ENCODE results near the gene ADAMTS14. TPM values are rescaled to one million over a fixed set of nuclear protein-coding genes. Genes with fewer than 3 reads are reported as not detected.

The ADAMTS14 gene
- total and polyA plus RNA-seq, 7 donors, result 0.03 to 0.18 (median 0.06) TPM; not detected in 3

DNA sequence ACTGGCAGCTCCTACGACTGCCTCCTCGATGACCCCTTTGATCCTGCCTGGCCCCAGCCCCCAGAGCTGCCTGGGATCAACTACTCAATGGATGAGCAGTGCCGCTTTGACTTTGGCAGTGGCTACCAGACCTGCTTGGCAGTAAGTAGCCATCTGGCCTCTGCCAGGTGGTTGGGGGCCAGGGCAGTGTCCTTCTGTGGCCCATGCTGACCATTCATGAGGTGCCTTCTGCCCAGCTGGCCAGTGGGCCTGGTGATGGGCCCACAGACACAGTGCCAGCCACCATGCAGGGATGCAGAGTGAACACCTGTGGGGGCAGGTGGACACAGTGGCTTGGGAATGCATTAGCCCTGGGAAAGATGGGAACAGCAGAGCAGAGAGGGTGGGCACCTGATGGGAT, 62.9 kb downstream of the ADAMTS14 start:
- no peak overlapping the region for H3K4me3 ChIP-seq
- WGBS, 3 donors, result 31 to 69% (median 50%) methylated on average over 3 of the region's 3 CpGs
- intact Hi-C loops (cut with DNase I), result no loop called here
- no peak for TF ChIP-seq CTCF (IDR thresholded peaks at IDR 0.05)
- no peaks in the 10 kb centered on the region for H3K9me3 ChIP-seq
- H3K4me1 ChIP-seq, result no peaks in the 10 kb centered on the region
- ATAC-seq (no peak), DNase-seq (no peak)
- H3K36me3 ChIP-seq (ENCODE audit: insufficient read depth in 1 of 2, low read depth in 1 of 2), result no peaks in the 10 kb centered on the region
- no peaks in the 10 kb centered on the region for H3K27me3 ChIP-seq (ENCODE audit: insufficient read depth in 3 of 3, low read length in 2 of 3)
- no peak overlapping the region for H3K27ac ChIP-seq

GRCh38 chr10:70736525-70736924, 64.2 kb downstream of the ADAMTS14 start:
- TF ChIP-seq CTCF (IDR thresholded peaks at IDR 0.05), result no peak
- no peak overlapping the region for H3K27ac ChIP-seq
- H3K9me3 ChIP-seq, result no peaks in the 10 kb centered on the region
- DNase-seq (no peak), ATAC-seq (no peak)
- intact Hi-C loops (cut with DNase I), result no loop called here
- H3K36me3 ChIP-seq (ENCODE audit: insufficient read depth in 1 of 2, low read depth in 1 of 2), result no peaks in the 10 kb centered on the region
- H3K4me1 ChIP-seq, result no peaks in the 10 kb centered on the region
- 95 to 98% (median 96%) methylated on average over 3 of the region's 3 CpGs for WGBS, 3 donors
- no peaks in the 10 kb centered on the region for H3K27me3 ChIP-seq (ENCODE audit: insufficient read depth in 3 of 3, low read length in 2 of 3)
- no peak overlapping the region for H3K4me3 ChIP-seq

DNA sequence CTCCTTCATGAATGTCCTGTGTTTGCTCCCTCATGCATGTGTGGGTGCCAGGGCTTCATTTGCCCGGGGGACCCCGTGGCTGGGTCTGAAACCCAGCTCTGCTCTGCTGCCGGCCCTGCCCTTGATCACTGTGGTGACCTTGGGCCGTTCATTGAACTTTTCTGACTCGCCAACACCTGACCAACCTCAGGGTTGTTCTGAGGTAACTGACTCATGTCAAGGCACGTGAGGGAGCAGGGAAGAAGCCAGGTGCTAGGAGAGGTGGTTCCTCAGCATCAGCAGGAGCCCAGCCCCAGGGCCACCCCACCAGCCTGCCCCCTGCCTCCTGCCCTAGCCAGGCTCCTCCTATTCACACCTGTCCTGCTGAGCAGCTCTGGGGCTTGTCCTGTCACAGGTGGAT, 64.9 kb downstream of the ADAMTS14 start:
- intact Hi-C loops (cut with DNase I), result no loop called here
- Histone ChIP-seq H3K4me1 (no peaks in the 10 kb centered on the region), H3K36me3 (ENCODE audit: insufficient read depth in 1 of 2, low read depth in 1 of 2) (no peaks in the 10 kb centered on the region), H3K9me3 (no peaks in the 10 kb centered on the region), H3K27ac (no peak overlapping the region), H3K4me3 (no peak overlapping the region), H3K27me3 (ENCODE audit: insufficient read depth in 3 of 3, low read length in 2 of 3) (no peaks in the 10 kb centered on the region)
- 88 to 94% (median 89%) methylated on average over 6 of the region's 6 CpGs for whole genome bisulfite sequencing, 3 donors
- TF ChIP-seq CTCF (IDR thresholded peaks at IDR 0.05), result no peak
- DNase-seq, result no peak
- ATAC-seq, result no peak

GRCh38 chr10:70738006-70738760, 65.9 kb downstream of the ADAMTS14 start:
- Histone ChIP-seq H3K27me3 (ENCODE audit: insufficient read depth in 3 of 3, low read length in 2 of 3) (no peaks in the 10 kb centered on the region), H3K9me3 (no peaks in the 10 kb centered on the region), H3K27ac (no peak overlapping the region), H3K36me3 (ENCODE audit: insufficient read depth in 1 of 2, low read depth in 1 of 2) (no peaks in the 10 kb centered on the region), H3K4me3 (no peak overlapping the region), H3K4me1 (no peaks in the 10 kb centered on the region)
- TF ChIP-seq CTCF (IDR thresholded peaks at IDR 0.05), result no peak
- WGBS, 3 donors, result 89 to 91% (median 90%) methylated on average over 3 of the region's 3 CpGs
- DNase-seq (no peak), ATAC-seq (no peak)
- intact Hi-C loops (cut with DNase I), result no loop called here

GRCh38 chr10:70738761-70739121, 66.4 kb downstream of the ADAMTS14 start:
- DNase-seq (no peak), ATAC-seq (no peak)
- no peak for TF ChIP-seq CTCF (IDR thresholded peaks at IDR 0.05)
- H3K4me3 ChIP-seq, result no peak overlapping the region
- intact Hi-C loops (cut with DNase I), result no loop called here
- no peaks in the 10 kb centered on the region for H3K36me3 ChIP-seq (ENCODE audit: insufficient read depth in 1 of 2, low read depth in 1 of 2)
- H3K9me3 ChIP-seq, result no peaks in the 10 kb centered on the region
- WGBS, 3 donors, result 85 to 87% (median 86%) methylated on average over 12 of the region's 12 CpGs
- no peaks in the 10 kb centered on the region for H3K4me1 ChIP-seq
- H3K27ac ChIP-seq, result no peak overlapping the region
- H3K27me3 ChIP-seq (ENCODE audit: insufficient read depth in 3 of 3, low read length in 2 of 3), result no peaks in the 10 kb centered on the region
